Right lung (tissue), 5 donors: ENCODE measurements around the gene SRRM2. TPM values are rescaled to one million over a fixed set of nuclear protein-coding genes. Genes with fewer than 3 reads are reported as not detected.

ENCODE experiments used
- DNase-seq, 2 donors: peaks; one replicate each; pipeline ENCODE4 v3.0.0-alpha.2; 2013
- polyA plus RNA-seq, 5 donors: library from polyadenylated mRNA; unstranded; fragments of 120-200 nt; gene quantifications; one replicate each; pipeline versions ENCODE4 v1.2.1 to v1.2.3, GENCODE V29; 2013; ENCODE audit warnings: inconsistent platforms in 1 of 5, low replicate concordance in 1 of 5; ENCODE audit not compliant: insufficient read length in 5 of 5, insufficient read depth in 1 of 5

The SRRM2 gene
- polyA plus RNA-seq, 5 donors: 524 to 630 (median 557) TPM

DNA sequence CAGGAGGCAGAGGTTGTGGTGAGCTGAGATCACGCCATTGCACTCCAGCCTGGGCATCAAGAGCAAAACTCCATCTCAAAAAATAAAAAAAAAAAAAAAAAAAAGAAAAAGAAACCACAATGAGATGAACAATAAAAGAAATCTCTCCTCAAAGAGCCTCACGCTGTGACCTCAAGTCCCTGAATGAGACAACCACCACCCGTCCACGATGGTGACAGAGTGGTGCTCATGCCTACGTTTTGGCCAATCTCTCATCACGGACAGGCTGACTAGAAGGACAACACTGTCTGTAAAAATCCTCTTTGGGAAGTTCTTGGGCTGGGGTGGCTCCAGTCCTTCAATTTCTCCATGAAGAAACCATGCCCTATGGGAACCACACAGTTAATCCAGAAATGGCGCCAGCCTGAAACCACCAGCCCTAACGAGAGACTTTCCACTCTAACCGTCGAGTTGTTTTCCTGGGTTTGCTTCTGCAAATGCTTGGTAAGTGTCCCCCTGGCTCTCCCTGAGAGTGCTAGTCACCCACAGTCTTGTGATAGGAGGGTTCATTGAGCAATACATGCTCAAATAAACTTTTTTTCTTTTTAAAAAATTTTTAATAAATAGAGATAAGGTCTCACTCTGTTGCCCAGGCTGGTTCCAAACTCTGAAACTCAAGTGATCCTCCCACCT lies 17.5 kb upstream of the SRRM2 start:
- DNase-seq: no peak

DNA sequence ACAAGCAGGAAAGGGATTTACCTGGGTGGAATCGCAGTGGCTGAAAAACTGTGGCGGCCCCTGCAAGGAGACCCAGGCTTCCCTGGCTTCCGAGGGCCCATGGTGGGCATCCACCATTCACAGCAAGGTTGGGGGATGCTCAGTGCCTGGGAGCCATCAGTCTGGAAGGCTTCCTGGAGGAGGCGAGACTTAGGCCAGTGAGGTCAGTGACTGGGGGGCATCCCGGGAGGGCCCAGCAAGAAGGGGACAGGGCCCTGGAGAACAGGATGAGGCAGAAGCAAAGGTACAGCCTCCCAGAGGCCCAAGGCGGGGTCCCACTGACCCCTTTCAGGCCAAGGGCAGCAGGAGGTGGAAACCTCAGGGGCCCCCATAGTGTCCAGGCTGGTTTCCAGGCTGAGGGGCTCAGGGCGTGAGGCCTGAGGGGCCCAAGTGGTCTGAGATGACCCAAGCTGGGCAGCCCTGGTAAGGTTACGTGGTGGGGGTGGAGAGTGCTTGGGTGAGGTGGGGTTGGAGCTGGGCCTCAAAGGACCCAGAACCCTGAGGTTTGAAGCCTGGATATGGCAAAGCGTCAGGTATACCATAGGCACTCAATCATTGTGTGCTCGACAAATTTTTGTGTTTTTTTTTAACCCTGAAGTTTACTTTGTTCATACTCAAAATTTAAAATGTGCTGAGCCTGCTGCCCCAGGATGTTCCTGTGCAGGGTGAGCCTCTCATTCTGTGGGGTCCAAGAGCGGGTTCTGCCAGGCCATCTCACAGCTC lies 15.8 kb upstream of the SRRM2 start:
- DNase-seq: no peak

DNA sequence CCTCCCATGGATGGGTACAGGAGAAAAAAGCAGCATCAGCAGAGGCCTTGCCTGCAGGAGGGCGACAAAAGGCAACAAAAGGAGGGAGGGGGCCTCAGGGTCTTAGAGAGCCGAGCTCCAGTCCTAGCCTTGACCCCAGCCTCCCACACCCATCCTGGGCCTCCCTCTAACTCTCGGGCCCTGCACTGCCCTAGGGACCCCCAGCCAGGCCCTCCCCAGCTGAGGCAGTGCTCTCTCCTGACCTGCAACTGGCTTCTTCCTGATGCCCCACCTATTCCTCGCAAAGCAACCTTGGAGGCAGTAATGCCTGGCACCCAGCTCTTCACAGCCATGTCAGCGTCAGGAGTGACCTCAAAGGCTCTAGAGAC lies 15.2 kb upstream of the SRRM2 start:
- no peak for DNase-seq

DNA sequence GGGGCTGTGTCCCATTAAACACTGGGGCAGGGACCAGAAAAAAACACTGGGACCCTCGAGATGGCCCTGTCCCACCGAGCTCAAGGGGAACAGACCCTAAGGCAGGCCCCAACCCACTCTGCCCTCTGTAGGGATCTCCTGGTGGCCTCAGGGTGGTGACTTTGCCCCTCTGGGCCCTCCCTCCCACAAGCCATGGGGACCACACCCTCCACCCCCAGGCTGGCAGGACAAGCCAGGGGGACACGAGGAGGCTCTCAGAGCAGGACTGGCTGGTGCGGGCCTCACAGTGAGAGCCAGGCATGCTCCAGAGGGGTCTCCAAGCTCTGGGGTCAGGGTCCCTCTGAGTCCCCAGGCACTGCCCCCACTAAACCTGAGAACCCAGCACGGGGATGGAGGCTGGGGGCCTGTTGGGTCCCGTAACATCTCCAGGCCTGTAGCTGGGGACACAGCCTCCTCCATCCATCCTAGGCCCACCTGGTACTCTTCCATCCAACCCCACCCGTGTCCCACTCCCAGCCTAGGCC lies 14.5 kb upstream of the SRRM2 start:
- DNase-seq: no peak

DNA sequence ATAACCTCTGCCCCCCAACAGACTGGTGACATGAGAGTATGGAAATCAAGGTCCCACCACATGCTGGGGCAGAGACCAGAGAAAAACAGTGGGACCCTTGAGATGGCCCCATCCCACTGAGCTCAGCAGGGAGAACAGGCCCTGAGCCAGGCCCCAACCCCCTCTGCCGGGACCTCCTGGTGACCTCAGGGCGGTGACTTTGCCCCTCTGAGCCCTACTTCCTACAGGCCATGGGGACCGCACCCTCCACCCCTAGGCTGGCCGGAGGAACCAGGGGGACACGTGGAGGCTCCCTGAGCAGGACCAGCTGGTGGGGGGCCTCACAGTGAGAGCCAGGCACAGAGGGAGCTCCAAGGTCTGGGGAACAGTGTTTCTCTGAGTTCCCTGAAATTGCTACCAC lies 13.8 kb upstream of the SRRM2 start:
- no peak for DNase-seq

DNA sequence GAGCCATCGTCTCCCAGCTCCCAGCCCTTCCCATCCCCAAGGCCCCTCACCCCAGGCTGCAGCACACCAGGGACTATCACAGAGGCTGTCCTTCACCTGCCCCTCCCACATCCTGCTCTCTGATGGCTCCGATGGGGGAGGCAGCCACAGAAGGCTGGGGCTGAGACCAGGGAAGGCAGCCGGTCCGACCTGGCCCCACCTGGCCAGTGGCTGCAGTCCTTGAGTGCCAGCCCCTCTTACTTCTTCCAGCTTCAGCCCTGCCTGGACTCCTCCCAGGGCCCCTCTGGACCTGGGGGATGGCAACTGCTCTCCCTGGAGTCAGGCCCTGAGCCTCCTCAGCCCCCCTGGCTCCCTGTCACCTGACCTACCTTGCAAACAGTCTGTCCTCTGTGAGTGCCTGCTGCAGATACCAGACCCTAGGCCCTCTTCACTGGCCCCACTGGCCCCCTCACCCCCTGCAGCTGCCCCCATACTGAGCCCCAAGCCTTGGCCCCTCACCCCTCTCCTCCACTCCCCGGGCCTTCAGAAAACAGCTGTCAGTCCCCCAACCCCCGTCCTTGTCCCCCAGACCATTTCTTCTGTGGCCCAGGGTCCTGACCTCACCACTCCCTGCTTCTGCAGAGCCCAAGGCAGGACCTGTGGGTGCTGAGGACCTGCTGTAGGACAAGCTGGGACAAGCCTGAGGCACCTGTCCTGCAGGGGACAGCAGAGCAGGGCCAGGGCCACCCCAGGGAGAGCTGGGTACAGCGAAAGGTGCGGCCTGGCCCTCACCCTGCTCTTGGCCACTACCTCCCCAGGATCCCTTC lies 12.6 kb upstream of the SRRM2 start:
- DNase-seq: no peak

DNA sequence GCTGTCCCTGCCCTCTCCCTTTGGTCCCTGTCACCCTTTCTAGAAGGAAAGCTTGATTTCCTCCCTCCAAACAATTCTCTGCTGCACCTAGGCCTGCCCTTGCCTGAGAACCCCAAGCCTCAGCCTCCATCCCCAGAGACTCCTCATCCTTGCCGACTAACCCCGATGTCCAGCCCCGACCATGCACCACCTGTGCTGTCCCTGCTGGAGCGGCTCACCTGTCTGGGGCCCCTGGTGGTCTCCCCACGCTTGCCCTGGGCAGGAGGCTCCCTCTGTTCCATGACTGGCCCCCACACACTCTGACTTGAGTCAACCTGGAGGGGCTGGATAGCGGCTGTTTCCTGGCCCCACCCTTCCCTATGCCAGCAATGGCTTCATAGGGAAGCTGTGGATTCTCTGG lies 12.0 kb upstream of the SRRM2 start:
- DNase-seq: no peak

DNA sequence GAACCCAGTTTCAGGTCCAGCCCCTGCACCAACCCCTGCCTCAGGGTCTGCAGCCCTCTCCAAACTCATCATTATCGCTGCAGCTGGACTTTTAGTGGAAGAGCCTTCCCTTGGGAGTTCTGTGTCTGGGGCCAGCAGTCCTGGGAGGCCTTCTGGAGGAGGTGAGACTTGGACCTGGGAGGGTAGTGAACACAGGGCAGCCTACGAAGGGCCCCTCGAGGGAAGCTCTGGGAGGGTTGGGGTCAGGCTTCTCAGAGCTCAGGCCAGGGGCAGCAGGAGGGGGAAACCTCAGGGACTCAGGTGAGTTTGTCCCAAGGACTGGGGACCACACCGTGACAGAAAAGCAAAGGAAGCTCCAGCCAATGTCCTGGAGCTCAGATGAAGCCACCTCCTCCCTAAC lies 11.3 kb upstream of the SRRM2 start:
- DNase-seq: no peak

DNA sequence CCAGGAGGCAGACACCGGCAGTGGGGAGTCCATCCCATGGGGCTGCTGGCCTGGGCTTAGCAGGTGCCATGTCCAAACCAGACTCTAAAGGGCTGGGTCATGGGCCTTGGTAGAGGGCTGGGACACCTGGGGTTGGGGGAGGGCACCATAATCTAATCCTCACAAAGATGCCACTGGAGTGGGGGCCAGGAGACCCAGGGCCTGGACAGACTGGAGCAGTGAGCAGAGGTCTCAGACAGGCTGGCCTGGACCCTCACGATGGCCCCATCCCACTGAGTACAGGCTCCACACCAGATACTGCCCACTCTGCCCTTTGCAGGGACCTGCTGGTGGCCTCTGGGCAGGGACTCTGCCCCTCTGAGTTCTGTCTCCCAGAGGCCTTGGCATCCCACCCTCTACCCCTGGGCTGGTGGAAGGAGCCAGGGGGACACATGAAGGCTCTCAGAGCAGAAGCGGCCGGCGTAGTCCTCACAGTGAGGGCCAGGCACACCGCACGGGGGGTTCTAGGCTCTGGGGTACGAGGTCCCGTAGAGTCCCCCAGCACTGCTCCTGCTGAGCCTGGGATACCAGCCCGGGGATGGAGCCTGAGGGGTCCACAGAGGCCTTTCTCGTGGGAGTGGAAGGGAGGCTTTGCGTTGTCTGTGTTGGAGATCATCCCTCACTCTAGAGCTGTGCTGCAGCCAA lies 10.0 kb upstream of the SRRM2 start:
- DNase-seq: no peak

DNA sequence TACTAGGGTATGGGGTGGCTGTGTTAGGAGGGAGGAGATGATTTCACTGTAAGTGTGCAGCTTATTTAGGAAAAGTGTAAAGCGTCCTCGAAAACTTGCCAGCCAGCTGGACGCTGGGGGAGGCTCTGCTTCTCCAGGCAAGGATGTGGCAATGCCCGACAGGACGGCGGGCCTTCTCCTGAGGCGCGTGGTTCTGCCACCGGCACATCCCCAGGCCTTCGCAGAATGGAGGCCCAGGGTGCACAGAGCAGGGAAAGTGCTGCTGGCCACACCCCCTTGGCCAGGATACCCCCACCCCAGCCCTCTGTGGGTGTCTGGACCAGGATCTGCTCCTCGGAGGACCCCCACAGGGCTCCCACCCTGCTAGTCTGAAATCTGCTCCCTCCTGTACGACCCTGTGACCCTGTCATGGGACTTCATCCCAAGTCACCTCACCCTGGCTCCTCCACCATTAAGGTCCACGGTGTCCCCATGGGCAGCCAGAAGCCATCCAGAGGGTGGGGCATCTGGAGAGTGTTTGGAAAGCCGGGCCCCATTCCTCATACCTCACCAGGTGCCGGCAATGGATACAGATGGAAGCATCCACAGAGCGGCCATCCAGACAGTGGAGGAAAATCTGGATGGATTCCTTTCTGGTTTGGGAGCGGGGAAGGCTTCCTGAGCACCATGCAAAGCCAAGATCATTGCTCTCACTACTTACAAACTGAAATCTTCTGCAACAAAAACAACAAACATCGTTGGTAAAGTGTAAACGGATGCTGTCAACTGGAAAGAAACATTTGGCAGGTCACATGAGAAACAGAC lies 9.2 kb upstream of the SRRM2 start:
- DNase-seq: no peak

DNA sequence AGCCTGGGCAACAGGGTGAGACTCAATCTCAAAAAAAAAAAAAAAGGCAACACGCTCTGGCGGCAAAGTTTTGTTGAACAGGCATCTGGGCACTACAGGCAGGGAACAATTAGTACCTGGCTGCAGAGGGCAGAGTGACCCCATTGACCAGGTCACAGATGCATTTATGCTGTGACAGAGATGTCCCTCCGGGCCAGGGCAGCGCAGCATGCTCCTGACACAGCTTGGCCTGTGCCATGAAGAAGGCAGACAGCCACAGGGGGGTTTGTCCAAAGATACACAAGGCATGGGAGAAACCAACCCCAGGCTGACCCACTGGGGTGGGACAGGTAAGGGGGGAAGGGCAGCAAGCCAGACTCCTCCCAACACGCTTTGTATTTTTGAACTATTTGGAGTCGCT lies 7.7 kb upstream of the SRRM2 start:
- DNase-seq: no peak

DNA sequence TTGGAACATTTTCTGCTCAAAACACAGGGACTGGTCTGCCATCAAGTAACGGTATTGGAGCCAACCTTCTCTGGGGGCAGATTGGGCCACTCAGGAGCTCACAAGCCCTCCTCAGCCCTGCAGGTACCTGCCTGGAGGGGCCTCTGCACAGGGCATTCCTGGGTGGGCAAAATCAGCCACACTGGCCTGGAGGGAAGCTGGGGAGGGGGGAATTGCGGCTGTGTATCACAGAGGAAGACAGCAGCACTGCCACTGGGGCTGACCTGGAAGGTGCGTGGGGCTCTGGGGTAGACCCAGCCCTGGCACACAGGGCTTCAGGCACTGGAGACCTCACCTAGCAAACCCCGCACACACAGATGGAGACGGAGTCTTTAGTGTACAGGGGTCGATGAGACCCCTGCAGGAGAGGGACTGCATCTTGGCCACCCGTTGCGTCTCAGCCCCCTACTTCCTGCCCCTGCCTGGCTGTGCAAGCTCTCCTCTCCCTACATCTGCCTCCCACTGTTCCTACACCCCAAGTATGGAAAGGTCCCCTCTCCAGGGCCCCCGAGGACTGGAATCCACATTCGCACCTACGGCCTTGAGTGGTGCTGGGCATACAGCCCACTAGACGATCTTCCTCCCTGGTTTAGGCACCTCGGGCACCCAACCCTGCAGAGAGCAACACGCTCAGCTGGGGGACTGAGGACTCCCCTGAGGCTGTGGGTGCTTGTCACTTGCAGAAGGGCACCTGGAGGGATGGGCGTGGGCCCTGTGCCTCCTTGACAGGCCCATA lies 7.1 kb upstream of the SRRM2 start:
- DNase-seq: no peak

DNA sequence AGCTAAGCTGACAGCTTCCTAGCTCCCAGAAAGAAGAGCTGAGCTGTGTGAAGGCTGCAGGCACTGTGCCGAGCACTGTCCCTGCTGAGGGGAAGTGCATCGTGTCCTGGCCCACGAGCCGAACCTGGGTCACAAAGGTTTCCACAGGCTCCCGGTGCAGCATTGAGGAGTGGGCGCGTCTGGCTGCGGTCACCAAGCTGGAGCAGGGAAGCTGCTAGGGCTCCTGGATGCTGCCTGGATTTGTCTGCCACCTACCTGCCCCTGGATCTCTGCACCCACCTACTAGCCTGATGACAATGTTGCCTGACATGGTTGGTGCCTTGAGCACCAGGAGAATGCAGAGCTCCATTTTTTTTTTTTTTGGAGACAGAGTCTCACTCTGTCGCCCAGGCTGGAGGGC lies 6.5 kb upstream of the SRRM2 start:
- no peak for DNase-seq

DNA sequence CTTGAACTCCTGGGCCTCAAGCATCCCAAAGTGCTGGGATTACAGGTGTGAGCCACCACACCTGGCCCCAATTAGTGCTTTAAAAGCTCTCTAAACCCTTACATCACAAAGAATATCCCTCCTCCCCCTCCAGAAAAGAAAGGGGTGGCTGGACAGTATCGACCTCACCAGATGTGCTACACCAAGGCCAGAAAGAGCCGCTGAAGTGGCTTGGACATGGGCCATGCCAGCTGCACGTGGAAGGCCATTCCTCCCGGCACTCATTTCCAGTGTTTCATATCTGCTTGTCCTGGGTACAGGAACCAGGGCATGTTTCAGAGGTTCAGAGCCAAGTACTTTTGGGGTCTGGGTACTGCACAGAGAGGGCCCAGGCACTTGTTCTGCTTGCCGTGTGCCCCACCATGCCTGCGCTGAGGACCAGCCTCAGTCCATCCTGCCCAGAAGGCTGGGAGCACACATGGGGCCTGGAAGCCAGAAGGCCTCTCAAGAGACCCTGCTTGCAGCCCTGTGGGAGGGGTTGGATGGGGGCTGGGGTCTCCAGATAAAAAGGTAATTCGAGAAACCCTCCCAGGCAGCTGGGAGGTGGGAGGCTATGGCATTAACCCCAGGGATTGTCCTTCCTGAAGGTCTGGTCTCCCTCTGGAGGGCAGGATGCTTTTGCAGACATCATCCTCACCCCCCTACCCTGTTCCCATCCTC lies 3.5 kb upstream of the SRRM2 start:
- no peak for DNase-seq

DNA sequence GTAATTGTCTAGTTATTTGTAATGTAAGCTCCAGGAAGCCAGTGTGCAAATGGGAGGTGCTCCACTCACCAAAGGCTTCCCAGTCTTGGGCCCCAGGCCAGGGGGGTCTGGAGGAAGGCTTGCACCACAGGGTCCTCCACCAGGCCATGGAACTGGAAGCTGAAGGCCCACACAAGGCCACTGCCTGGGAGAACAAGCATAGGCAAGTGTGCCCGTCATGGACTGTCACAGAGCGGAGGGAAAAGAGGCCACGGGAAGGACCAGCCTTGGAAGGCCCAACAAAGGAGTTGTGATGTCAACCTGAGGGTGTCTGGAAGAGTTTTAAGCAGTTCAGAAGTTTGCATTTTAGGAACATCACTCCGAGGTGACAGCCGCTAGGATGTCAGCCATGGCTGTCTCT lies 3.0 kb upstream of the SRRM2 start:
- no peak for DNase-seq

DNA sequence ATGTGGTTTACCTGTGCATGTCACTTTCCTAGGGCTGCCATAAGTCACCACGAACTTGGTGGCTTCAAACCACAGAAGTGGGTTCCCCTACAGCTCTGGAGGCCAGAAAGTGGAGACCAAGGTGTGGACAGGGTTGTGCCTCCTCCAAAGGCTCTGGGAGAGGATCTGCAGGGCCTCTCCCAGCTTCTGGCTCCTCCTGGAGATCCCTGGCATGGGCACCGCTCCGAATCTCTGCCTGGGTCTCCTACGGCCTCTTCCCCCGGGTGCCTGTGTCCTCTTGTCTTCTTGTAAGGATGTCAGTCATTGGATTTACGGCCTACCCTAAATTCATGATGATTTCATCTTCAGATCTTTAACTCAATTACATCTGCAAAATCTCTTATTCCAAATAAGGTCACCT lies 2.5 kb upstream of the SRRM2 start:
- no peak for DNase-seq

DNA sequence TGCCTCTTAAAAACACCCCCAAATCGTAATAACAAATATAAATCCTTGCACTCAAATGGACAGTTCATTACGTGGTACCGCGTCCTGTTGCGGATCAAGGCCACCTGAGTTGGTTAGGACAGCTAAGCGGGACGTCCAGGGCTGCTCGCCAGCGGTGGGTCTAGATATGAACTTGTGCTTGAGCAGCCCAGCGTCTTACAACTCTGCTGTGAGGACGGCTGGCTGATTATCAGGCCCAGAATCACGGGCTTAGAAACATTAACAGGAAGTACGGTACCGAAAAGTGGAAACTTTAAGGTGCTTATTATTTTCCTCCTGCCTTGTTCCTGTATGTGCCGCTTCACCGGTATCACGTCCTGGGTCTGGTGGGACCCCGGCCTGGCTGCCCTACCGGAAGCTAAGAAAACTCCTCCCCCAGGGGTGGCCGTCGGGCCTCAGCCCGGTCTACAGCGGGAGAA lies 832 bp upstream of the SRRM2 start:
- peak in 1 of 2 donors; percentile 13 for DNase-seq

DNA sequence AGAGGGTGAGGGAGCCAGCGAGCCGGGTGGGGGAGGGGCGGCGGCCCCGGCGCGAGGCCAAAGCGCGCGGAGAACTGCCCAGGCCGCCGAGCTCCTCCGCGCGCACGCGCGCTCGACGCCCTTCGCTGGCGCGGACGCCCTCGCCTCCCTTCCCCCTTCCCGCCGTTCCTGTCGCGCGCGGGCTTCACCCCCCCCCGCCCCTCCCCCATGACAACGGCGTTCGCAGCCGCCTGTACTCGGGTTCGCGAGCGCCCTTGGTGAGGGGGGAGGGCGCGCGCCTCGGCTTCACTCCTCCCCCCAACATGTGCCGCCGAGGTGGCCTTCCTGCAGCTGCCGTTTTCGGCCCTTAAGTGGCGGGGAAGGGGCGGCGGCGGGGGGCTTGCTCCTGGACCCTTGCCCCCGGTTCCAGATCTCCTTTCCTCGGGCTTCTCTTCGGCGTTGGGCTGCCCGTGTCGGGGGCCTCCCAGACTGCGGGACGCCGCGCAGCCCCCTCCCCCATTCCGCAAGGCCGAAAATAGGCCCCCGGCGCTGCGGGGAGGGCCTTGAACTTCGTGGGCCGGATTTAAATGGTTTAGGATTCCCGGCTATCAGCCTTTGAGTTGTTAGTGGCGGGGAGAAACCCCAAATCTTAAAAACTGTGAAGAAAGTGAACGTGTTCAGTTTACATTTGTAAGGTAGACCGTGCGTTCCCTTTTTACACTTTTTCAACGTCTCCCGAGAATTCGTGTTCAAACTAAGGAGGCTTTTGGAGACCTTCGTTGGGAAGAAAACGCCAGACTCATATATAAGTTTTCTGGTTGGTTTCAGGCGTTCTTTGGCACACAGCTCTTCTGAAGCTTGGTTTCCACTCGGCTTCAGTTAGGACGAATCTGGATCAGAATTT lies 653 bp downstream of the SRRM2 start:
- DNase-seq: peak in 1 of 2 donors; percentile 89

DNA sequence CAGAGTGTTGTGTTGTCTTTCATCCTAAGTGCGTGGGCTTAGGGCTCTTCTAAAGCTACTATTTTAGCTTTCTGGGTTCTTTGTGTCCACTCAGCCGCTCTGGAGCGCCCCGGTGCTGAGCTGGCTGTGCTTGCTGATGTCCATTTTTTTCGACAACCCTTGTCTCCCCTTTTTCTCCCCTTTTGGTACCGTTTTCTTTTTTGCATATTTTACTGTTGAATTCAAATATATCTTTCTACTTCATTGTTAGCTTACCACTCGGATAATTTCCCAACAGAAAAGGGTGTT lies 1.2 kb downstream of the SRRM2 start:
- DNase-seq: no peak
